Fibroblast of lung (primary cell): ENCODE results near the gene STX3.

Experiments
- CTCF ChIP-seq, 2 donors: IDR thresholded peaks in 1 of 2; conservative IDR thresholded peaks in 1 of 2; 1 replicate in 1 of 2; 2 replicates in 1 of 2; pipeline ENCODE4 v1.5.1; 2011 to 2012; ENCODE audit warnings: low read length in 2 of 2, control low read depth in 1 of 2, inconsistent platforms in 1 of 2, low read depth in 1 of 2, mild to moderate bottlenecking in 1 of 2
- EZH2 ChIP-seq: IDR thresholded peaks from 2 replicates; pipeline ENCODE4 v1.5.1; 2012; ENCODE audit warnings: low read length, control low read depth, mild to moderate bottlenecking; ENCODE audit errors: missing control alignments

GRCh38 chr11:59804061-59804460 lies 48.9 kb downstream of the STX3 start:
- TF ChIP-seq CTCF (conservative IDR thresholded peaks at IDR 0.05 in 1 of 2, IDR thresholded peaks at IDR 0.05 in 1 of 2; ENCODE audit: low read depth in 1 of 2, low read length in 2 of 2), result no peak
- TF ChIP-seq EZH2, result no peak
